Stimulated activated CD4-positive, alpha-beta T cell treated with anti-CD3 and anti-CD28 coated beads, Interleukin-4, amount 100 ng/mL, for 24 hours (primary cell): ENCODE results near the gene ENAH.

ENCODE experiments used
- DNase-seq: peaks from one replicate; pipeline ENCODE4 v3.0.0-alpha.2; 2020

ENAH gene

DNA sequence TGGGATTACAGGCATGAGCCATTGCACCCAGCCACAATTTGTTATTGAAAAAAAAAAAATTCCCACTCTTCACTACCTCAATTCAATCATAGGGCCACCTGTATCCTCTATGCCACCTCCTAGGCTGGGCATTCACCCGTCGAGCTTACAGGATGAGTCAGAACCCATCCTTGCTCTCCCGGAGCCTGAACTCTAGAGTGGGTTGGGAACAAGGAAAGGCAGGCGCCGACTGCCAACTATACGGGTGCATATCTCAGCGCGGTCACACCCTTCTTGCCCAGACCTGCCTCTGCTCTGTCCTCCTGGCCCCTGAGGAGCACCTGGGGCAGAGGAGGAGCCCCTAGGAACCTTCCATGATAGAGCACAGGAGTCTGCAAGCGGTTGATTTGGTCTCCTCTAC, 203.7 kb downstream of the ENAH start:
- DNase-seq, result no peak

DNA sequence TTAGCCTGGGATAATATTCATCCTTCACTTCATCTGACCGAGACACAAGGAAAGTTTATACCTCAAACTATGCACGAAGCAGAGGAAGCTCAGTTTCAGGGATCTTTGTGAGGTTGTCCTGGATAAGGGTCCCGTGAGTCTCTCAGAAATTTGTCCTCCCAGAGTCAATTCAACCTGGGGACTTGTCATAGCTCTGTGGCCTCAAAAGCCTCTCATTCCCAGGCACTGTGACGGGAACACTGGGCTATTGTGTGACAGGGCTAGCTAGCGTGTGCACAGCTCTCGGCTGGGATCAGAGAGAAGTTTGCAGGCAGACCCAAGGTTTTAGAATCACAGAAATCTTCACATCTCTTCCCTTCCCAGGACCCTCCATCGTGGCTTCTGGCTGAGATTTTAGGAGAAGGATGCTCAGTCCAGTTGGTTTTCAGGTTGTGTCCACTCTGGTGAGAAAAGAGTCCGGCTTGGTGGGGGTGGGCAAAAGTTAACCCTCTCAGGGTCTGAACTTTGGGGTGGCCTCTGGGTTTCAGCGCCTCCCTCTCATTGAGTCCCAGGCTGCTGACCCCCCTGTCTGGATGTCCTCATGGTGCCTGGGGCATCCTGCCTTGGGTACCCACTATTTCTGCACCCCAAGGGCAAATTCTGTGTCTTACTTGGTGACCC, 204.6 kb downstream of the ENAH start:
- DNase-seq, result no peak

DNA sequence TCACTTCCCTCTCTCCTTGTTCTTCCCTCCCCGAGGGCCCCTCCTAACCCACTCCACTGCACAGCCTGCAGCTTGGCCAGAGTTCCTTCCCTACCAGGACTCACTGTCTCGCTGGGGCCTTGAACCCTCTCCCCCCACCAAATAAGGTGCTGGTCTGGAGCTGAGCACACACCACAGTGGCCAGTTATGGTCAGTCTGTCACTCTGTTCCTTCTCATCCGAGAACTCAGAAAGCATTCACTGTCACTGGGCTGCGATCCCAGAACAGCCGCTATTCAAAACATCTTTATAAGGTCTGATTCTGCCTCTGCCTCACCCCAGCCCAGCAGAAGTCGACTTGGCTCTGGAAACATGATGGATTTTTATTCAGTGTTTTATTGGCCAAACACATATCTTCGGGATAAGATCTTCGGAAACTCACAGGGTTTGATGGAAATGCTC, 205.3 kb downstream of the ENAH start:
- no peak for DNase-seq

DNA sequence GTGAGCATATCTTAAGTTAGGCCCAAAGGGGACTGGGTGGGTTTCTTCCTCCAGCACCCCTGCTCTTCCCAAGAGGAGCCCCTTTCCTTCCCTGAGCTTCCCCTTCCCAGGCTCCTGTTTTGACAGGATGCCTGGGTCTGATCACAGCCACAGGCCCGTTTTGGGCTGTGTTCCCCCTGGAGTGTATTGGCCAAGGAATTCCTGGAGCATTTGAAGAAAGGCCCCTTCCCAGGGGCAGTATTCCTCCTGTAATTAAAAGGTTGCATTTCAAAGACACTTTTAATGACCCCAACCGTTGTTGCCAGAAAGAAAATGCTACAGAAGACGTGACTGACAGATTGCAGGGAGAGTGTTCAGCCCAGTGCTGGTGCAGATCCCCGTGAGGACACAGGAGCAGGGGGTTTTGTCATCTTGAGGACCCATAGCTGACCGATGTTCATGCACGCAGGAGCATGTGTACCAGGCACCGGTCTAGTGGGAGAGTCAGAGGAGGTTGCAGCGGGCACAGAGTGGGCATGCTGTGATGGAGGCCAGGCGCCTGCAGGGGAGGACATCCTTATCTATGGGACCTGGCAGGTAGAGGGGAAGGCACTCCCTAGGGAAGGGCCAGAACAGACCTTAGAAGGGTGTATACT, 205.8 kb downstream of the ENAH start:
- DNase-seq, result no peak

DNA sequence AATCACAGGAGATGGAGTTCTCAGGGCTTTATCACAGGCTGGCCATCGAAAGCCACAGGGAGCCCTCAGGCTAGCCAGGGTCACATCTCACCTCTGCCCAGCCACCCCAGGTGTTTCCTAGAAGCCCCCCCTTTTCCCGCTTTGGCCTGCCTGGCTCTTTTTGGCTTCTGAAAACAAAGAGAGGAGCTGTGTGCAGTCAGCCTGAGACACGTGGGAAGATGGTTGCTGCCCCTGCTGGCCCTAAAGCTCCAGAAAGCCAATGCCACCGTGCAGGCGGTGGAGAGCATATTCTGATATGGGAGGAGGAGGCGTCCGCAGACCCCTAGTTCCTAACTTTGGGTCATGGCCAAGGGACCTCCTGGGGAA, 206.3 kb downstream of the ENAH start:
- DNase-seq, result no peak

DNA sequence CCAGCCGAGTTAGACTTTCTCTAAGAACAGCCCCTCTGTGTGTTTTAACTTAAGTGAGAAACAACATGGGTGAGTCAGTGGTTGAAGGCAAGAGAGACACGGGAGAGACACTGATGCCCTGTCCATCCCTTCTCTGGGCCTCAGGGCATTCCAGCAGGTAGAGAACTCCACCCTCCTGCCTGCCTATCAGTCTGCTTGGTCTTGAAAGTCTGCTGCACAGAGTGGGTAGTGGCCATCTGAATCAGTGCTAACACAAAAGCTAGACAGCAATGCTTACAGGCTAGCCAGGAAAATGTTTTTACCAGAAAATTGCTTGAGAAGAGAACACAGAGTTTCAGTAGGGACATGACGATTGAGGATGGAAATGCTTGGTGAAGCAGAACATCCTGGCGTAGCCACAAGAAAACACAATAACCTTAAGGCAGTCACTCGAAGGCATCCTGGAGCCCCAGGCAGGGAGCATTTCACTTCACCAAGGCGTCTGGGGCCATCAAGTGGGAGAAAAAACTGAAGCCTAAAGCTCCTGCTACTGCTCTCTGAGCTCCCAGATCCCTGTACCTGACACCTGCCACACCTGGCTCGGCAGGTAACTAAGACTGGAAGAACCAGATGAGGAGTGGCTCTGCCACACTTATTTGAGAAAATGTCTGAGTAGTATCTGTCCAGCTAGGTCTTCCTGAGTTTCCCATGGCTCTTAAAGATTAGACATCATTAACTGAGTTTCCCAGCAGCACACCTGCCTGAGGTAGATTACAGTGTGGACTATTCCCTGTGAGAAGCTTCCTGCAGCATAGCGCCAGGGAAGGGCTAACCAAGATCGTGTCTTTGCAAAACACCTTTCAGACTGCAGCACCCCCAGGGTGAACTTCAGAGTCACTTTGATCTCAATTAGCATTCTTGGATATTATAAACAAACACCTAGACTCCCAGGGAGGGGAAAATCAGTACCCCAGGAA, 207.0 kb downstream of the ENAH start:
- peak; percentile 11 for DNase-seq

DNA sequence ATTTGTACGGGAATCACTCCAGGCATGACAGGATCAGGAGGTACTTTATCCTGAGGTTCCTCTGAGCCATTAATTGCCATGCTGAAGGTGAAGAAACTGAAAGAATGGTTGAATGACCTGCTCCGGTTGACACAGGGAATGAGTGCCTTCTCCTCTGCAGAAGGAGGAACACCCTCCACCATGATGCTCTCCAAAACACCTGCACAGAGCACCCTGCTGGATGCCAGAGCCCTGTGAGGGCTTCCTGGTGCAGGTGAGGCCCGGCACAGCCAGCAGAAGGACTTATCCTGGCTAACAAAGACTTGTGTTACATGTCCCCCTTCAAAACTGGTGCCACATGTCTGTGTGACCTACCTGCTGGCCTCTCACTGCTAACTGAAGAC, 210.8 kb downstream of the ENAH start:
- DNase-seq, result no peak

DNA sequence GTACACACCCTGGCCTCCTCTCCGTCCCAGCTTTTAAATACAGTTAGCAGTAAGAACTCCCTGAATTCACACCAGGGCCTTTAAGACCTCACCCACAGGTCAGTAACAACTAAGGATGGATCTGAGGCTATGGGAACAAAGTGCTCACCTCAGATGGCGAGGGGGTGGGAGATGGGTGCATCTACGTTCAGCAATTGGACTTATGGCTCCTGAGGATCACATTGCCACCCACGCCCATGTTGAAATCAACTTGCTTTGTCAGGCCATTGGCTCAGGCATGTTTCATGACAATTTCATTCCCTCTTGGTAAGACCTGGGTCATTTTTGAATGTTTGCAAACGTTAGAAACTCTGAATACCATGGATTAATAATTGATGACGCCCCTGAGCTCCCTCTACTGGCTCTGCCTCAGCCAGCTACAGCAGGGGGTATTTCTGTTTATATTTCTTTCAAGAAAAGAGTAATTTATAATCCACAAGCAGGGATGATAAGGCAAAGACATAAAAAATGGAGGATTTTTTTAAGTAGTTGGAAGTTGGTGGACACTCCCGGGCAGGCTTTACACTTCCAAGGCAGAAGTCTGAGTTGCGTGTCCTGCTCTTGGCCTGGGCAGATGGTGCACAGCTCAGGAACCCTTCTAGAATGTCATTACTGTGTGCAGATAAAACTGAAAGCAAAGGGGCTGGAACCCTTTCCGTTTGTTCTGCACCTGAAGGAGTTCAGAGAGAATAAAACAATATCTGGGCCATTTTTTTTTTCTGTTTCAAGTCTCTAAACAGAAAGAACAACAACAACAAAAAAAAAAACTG, 211.4 kb downstream of the ENAH start:
- no peak for DNase-seq

DNA sequence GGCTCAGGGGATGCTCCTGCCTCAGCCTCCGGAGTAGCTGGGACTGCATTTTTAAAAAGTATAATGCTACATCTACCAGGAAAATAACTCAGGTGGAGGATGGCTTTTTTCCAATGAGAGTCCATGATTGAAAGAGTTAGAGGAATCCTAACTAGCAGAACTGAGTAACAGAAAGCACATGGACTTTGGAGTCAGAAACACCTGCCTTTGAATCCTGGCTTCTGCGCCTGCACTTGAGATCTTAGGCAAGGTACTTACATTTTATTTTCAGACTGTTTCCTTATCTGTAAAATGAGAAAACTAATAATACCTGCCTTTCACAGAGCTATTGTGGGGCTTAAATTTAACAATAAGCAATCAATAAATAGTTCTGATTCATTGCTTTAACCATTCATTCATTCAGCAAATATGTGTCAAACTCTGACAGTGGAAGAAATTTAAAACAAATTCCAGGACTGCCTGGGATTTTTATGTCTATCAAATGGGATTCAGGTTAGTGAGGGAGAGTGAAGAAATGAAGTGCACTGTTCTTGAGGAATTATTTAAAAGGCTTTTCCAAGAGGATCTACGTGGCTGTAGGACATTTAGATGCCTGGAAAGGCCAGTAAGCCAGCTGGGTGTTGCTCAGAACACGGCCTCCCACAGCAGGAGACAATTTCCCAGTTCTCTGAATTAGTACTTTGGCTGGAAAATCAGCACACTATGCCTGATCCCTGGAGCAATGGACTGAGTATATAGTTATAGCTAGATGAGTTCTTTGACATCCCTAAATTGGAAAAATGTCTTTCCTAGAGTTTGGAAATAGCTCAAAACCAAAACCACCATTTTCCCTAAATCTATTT, 212.3 kb downstream of the ENAH start:
- DNase-seq, result no peak

DNA sequence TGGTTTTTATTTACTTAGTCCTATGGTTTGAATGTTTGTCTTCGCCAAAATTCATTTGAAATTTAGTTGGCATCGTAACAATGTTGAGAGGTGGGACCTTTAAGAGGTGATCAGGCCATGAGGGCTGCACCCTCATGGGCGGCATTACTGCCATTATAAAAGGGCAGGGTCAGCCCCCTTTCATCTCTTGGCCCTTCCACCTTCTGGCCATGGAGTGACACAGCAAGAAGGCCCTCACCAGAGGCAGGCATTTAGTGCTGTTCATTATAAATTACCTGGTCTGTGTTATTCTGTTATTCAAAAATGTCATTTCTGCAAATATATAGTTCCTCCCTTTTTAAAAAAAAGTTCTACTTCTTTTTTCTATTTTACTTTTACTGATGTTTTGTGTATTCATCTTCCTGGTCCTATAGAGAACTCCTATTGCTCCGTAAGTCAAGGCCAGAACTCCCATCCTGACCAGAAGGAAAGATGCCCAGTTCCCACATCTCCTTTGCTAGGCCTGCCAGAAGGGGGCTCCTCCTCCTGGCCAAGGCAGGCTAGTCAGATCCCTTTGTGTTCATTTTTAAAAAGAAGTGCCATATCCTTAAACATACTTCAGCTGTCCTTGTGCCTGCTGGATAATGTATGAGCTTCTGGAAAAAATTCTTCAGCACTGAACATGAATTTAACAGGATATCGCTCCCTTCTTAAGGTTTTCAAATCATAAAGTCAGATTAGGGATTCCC, 215.0 kb downstream of the ENAH start:
- no peak for DNase-seq
